NCI-H1417 (cell line): Measurements from ENCODE around the gene CIROP.

Experiments used
- DNase-seq, 3 experiments: peaks; one replicate each; lab custom pipeline; 2025; lab: John Stamatoyannopoulos, UW

CIROP gene

GRCh38 chr14:23129759-23130316 lies 25.0 kb upstream of the CIROP start:
- no peak for DNase-seq

- no peak for DNase-seq
These were observed 24.4 kb upstream of the CIROP start for GRCh38 chr14:23128969-23129758.

- no peak for DNase-seq
These were observed 23.1 kb upstream of the CIROP start for GRCh38 chr14:23127861-23128260.

- DNase-seq, result no peak
These were observed 21.9 kb upstream of the CIROP start for GRCh38 chr14:23126548-23127278.

GRCh38 chr14:23125933-23126524 lies 21.2 kb upstream of the CIROP start:
- no peak for DNase-seq

- no peak for DNase-seq
These were observed 20.2 kb upstream of the CIROP start for GRCh38 chr14:23125011-23125410.

- DNase-seq, result no peak
These were observed 19.7 kb upstream of the CIROP start for GRCh38 chr14:23124337-23124954.

- DNase-seq, result peak; percentile 7 to 48 (median 38)
These were observed 18.6 kb upstream of the CIROP start for GRCh38 chr14:23123419-23123818.

GRCh38 chr14:23122086-23122485 lies 17.3 kb upstream of the CIROP start:
- DNase-seq, result no peak

GRCh38 chr14:23121361-23121771 lies 16.6 kb upstream of the CIROP start:
- DNase-seq, result peak in 2 of 3 experiments; percentile 38 to 59

- DNase-seq, result peak; percentile 82 to 95 (median 90)
These were observed 15.9 kb upstream of the CIROP start for GRCh38 chr14:23120541-23121251.

- DNase-seq, result no peak
These were observed 14.9 kb upstream of the CIROP start for GRCh38 chr14:23119363-23120327.

- no peak for DNase-seq
These were observed 13.9 kb upstream of the CIROP start, which contains the start of gene CEBPE for GRCh38 chr14:23118506-23119362. CEBPE (minus strand) TSS chr14:23119255; CDS start chr14:23119091, 164 bp downstream.

- DNase-seq, result no peak
These were observed 12.7 kb upstream of the CIROP start for GRCh38 chr14:23117371-23118020.

- DNase-seq, result no peak
These were observed 11.1 kb upstream of the CIROP start for GRCh38 chr14:23115918-23116317.

- peak in 1 of 3 experiments; percentile 18 for DNase-seq
These were observed 10.4 kb upstream of the CIROP start for GRCh38 chr14:23115039-23115731.

- DNase-seq, result no peak
These were observed 9.9 kb upstream of the CIROP start for GRCh38 chr14:23114669-23115038.

- no peak for DNase-seq
These were observed 9.3 kb upstream of the CIROP start for GRCh38 chr14:23114120-23114458.
